ENCODE measurements around the gene SYNE3.

Gene SYNE3

GRCh38 chr14:95541932-95542930, 25.8 kb upstream of the SYNE3 start:
- DNase-seq (ENCODE audit: insufficient read length, low spot score) = no peak
- FAIRE-seq = no peak

- no peak for DNase-seq (ENCODE audit: insufficient read length, low spot score)
- no peak for FAIRE-seq
Observed at GRCh38 chr14:95541346-95541745, 24.9 kb upstream of the SYNE3 start.

- FAIRE-seq (no peak), DNase-seq (ENCODE audit: insufficient read length, low spot score) (no peak)
Observed at GRCh38 chr14:95540236-95540855, 23.9 kb upstream of the SYNE3 start.

GRCh38 chr14:95538801-95539509, 22.5 kb upstream of the SYNE3 start:
- FAIRE-seq = no peak

GRCh38 chr14:95537298-95538089, 21.0 kb upstream of the SYNE3 start:
- FAIRE-seq (no peak), DNase-seq (ENCODE audit: insufficient read length, low spot score) (no peak)

More at GRCh38 chr14:95538801-95539509, 22.5 kb upstream of the SYNE3 start:
- DNase-seq (ENCODE audit: insufficient read length, low spot score) = no peak

- no peak for DNase-seq (ENCODE audit: insufficient read length, low spot score)
- no peak for FAIRE-seq
Observed at GRCh38 chr14:95536671-95537070, 20.2 kb upstream of the SYNE3 start.

- FAIRE-seq = no peak
- no peak for DNase-seq (ENCODE audit: insufficient read length, low spot score)
Observed at GRCh38 chr14:95536036-95536593, 19.7 kb upstream of the SYNE3 start.

- FAIRE-seq (no peak), DNase-seq (ENCODE audit: insufficient read length, low spot score) (no peak)
Observed at GRCh38 chr14:95535226-95536021, 19.0 kb upstream of the SYNE3 start.

- DNase-seq (ENCODE audit: insufficient read length, low spot score) = peak; percentile 98
- FAIRE-seq = peak; percentile 98
Observed at GRCh38 chr14:95534299-95535225, 18.1 kb upstream of the SYNE3 start, which contains the start of gene GLRX5. Gene GLRX5 (plus strand): TSS chr14:95535050. CDS start chr14:95535090, 40 bp downstream.

GRCh38 chr14:95533822-95534221, 17.4 kb upstream of the SYNE3 start:
- DNase-seq (ENCODE audit: insufficient read length, low spot score) = no peak
- no peak for FAIRE-seq

GRCh38 chr14:95533391-95533821, 17.0 kb upstream of the SYNE3 start:
- DNase-seq (ENCODE audit: insufficient read length, low spot score) = no peak

GRCh38 chr14:95531969-95532368, 15.5 kb upstream of the SYNE3 start:
- DNase-seq (ENCODE audit: insufficient read length, low spot score) (no peak), FAIRE-seq (no peak)

More at GRCh38 chr14:95533391-95533821, 17.0 kb upstream of the SYNE3 start:
- no peak for FAIRE-seq

GRCh38 chr14:95531473-95531872, 15.0 kb upstream of the SYNE3 start:
- FAIRE-seq (no peak), DNase-seq (ENCODE audit: insufficient read length, low spot score) (no peak)

- no peak for DNase-seq (ENCODE audit: insufficient read length, low spot score)
- FAIRE-seq = no peak
Observed at GRCh38 chr14:95530473-95531276, 14.2 kb upstream of the SYNE3 start.

- no peak for FAIRE-seq
Observed at GRCh38 chr14:95529216-95529615, 12.8 kb upstream of the SYNE3 start.

GRCh38 chr14:95527387-95528002, 11.0 kb upstream of the SYNE3 start:
- DNase-seq (ENCODE audit: insufficient read length, low spot score) = no peak
- no peak for FAIRE-seq

More at GRCh38 chr14:95529216-95529615, 12.8 kb upstream of the SYNE3 start:
- no peak for DNase-seq (ENCODE audit: insufficient read length, low spot score)

All from HTR-8/SVneo (cell line).